ENCODE results near the gene COX19. TPM values are rescaled to one million over a fixed set of nuclear protein-coding genes. Genes with fewer than 3 reads are reported as not detected.

Gene COX19
- polyA plus RNA-seq, 1 donor from 2014 or later = 16.0 TPM

DNA sequence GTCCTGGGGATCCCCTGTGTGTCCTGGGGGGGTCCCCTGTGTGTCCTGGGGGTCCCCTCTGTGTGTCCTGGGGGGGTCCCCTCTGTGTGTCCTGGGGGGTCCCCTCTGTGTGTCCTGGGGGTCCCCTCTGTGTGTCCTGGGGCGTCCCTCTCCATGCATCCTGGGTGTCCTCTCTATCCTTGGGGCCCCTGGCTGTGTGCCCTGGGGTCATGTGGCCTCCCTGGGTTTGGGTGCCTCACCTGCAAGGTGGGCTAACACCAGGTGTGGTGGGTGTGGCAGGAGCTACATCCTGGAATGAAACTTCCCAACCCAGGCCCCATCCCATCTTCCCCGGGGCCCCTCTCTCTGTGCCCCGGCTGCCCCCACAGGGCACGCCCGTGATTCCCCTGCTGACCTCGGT is 12.6 kb upstream of the COX19 start:
- Histone ChIP-seq H2AFZ (ENCODE audit: low read depth, low read length) (no peak overlapping the region), H3K9ac (ENCODE audit: low read length) (no peak overlapping the region), H3K9me2 (ENCODE audit: insufficient read depth, low read length) (no peaks in the 10 kb centered on the region), H3K27me3 (ENCODE audit: insufficient read depth, low read depth, low read length) (no peaks in the 10 kb centered on the region), H3K36me3 (ENCODE audit: insufficient read depth, low read length) (no peaks in the 10 kb centered on the region), H4K20me1 (ENCODE audit: insufficient read depth) (no peaks in the 10 kb centered on the region), H3K4me2 (ENCODE audit: low read length) (no peak overlapping the region), H3K9me3 (ENCODE audit: low read length) (no peaks in the 10 kb centered on the region), H3F3A (ENCODE audit: insufficient read depth, low read length, poor library complexity, severe bottlenecking) (no peaks in the 10 kb centered on the region), H3K79me2 (replicated peaks; ENCODE audit: insufficient read depth, low read length) (no peaks in the 10 kb centered on the region), H3K27ac (ENCODE audit: low read length) (no peak overlapping the region), H3K4me3 (ENCODE audit: low read length) (no peak overlapping the region)
- TF ChIP-seq RAD21 (conservative IDR thresholded peaks at IDR 0.05) = no peak
- no peak for TF ChIP-seq SMC3 (conservative IDR thresholded peaks at IDR 0.05; ENCODE audit: poor library complexity)
- no peak for TF ChIP-seq EP300 (conservative IDR thresholded peaks at IDR 0.05; ENCODE audit: poor library complexity, severe bottlenecking)
- TF ChIP-seq POLR2AphosphoS5 (IDR thresholded peaks at IDR 0.05) = no peak

DNA sequence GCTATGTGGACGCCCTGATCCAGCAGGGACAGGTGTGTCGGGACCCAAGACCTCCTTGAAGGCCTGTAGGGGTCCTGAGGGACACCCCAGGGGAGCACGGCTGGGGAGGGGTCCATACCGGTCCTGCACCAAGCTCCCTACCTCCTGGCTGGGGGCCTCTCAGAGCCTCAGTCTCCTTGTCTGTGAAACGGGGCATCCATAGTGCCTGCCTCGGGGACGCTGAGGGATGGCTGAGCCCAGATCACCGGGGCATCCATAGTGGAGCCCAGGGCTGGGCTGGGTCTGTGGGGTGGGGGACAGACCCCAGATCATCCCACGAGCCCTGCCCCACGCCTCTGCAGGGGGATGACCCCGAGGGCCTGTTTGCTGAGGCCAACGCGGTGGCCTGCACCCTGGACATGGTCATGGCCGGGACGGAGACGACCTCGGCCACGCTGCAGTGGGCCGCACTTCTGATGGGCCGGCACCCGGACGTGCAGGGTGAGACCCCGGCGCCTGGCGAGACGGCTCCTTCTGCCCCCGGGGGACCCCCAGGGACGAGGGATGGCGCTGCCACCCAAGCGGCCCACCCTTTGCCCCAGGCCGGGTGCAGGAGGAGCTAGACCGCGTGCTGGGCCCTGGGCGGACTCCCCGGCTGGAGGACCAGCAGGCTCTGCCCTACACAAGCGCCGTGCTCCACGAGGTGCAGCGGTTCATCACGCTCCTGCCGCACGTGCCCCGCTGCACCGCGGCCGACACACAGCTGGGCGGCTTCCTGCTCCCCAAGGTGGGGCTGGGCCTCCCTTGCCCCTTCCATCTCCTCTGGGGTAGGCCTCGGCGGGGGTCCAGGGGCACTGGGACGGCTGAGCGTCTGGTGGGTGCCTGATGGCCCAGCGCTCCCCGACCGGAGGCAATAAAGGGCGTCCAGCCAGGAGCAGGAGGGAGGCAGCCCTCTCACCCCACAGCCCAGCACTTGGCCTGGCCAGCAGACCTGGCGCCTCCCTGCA is 11.7 kb upstream of the COX19 start:
- no peaks in the 10 kb centered on the region for H3F3A ChIP-seq (ENCODE audit: insufficient read depth, low read length, poor library complexity, severe bottlenecking)
- H2AFZ ChIP-seq (ENCODE audit: low read depth, low read length) = no peak overlapping the region
- H3K36me3 ChIP-seq (ENCODE audit: insufficient read depth, low read length) = no peaks in the 10 kb centered on the region
- H3K79me2 ChIP-seq (replicated peaks; ENCODE audit: insufficient read depth, low read length) = no peaks in the 10 kb centered on the region
- no peak overlapping the region for H3K4me3 ChIP-seq (ENCODE audit: low read length)
- no peaks in the 10 kb centered on the region for H4K20me1 ChIP-seq (ENCODE audit: insufficient read depth)
- H3K4me2 ChIP-seq (ENCODE audit: low read length) = no peak overlapping the region
- no peak overlapping the region for H3K27ac ChIP-seq (ENCODE audit: low read length)
- H3K9ac ChIP-seq (ENCODE audit: low read length) = no peak overlapping the region
- no peaks in the 10 kb centered on the region for H3K9me2 ChIP-seq (ENCODE audit: insufficient read depth, low read length)
- no peaks in the 10 kb centered on the region for H3K27me3 ChIP-seq (ENCODE audit: insufficient read depth, low read depth, low read length)
- H3K9me3 ChIP-seq (ENCODE audit: low read length) = no peaks in the 10 kb centered on the region
- TF ChIP-seq POLR2AphosphoS5 (IDR thresholded peaks at IDR 0.05) = no peak
- no peak for TF ChIP-seq SMC3 (conservative IDR thresholded peaks at IDR 0.05; ENCODE audit: poor library complexity)
- no peak for TF ChIP-seq MXI1 (conservative IDR thresholded peaks at IDR 0.05; ENCODE audit: poor library complexity, severe bottlenecking)
- no peak for TF ChIP-seq EP300 (conservative IDR thresholded peaks at IDR 0.05; ENCODE audit: poor library complexity, severe bottlenecking)
- TF ChIP-seq, protein P1, sequence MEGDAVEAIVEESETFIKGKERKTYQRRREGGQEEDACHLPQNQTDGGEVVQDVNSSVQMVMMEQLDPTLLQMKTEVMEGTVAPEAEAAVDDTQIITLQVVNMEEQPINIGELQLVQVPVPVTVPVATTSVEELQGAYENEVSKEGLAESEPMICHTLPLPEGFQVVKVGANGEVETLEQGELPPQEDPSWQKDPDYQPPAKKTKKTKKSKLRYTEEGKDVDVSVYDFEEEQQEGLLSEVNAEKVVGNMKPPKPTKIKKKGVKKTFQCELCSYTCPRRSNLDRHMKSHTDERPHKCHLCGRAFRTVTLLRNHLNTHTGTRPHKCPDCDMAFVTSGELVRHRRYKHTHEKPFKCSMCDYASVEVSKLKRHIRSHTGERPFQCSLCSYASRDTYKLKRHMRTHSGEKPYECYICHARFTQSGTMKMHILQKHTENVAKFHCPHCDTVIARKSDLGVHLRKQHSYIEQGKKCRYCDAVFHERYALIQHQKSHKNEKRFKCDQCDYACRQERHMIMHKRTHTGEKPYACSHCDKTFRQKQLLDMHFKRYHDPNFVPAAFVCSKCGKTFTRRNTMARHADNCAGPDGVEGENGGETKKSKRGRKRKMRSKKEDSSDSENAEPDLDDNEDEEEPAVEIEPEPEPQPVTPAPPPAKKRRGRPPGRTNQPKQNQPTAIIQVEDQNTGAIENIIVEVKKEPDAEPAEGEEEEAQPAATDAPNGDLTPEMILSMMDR (IDR thresholded peaks at IDR 0.05; ENCODE audit: poor library complexity, severe bottlenecking) = no peak
- no peak for TF ChIP-seq RAD21 (conservative IDR thresholded peaks at IDR 0.05)
- TF ChIP-seq TAF1 (IDR thresholded peaks at IDR 0.05; ENCODE audit: low read depth) = no peak
- no peak for TF ChIP-seq EZH2 (IDR thresholded peaks at IDR 0.05; ENCODE audit: borderline replicate concordance, insufficient read depth, low read length, poor library complexity, severe bottlenecking)
- TF ChIP-seq, protein P2, sequence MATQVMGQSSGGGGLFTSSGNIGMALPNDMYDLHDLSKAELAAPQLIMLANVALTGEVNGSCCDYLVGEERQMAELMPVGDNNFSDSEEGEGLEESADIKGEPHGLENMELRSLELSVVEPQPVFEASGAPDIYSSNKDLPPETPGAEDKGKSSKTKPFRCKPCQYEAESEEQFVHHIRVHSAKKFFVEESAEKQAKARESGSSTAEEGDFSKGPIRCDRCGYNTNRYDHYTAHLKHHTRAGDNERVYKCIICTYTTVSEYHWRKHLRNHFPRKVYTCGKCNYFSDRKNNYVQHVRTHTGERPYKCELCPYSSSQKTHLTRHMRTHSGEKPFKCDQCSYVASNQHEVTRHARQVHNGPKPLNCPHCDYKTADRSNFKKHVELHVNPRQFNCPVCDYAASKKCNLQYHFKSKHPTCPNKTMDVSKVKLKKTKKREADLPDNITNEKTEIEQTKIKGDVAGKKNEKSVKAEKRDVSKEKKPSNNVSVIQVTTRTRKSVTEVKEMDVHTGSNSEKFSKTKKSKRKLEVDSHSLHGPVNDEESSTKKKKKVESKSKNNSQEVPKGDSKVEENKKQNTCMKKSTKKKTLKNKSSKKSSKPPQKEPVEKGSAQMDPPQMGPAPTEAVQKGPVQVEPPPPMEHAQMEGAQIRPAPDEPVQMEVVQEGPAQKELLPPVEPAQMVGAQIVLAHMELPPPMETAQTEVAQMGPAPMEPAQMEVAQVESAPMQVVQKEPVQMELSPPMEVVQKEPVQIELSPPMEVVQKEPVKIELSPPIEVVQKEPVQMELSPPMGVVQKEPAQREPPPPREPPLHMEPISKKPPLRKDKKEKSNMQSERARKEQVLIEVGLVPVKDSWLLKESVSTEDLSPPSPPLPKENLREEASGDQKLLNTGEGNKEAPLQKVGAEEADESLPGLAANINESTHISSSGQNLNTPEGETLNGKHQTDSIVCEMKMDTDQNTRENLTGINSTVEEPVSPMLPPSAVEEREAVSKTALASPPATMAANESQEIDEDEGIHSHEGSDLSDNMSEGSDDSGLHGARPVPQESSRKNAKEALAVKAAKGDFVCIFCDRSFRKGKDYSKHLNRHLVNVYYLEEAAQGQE (IDR thresholded peaks at IDR 0.05; ENCODE audit: borderline replicate concordance) = no peak

Measured in neural cell (in vitro differentiated cells).